Stomach smooth muscle (tissue), 2 donors: ENCODE data around the gene NCS1.

Experiments used
- H3K27ac ChIP-seq: one replicate; pipeline ENCODE4 v1.7.0; 2013; ENCODE audit warnings: mild to moderate bottlenecking, low read length, inconsistent platforms
- H3K27me3 ChIP-seq, 2 donors: one replicate each; pipeline ENCODE4 v1.7.0; 2013; ENCODE audit warnings: low read length in 2 of 2; ENCODE audit not compliant: insufficient read depth in 2 of 2, control insufficient read depth in 1 of 2
- H3K36me3 ChIP-seq, 2 donors: one replicate each; pipeline ENCODE4 v1.7.0; 2013; ENCODE audit warnings: low read length in 2 of 2; ENCODE audit not compliant: control insufficient read depth in 2 of 2, insufficient read depth in 2 of 2
- H3K4me1 ChIP-seq: one replicate; pipeline ENCODE4 v1.7.0; 2013; ENCODE audit warnings: low read length; ENCODE audit not compliant: control insufficient read depth, insufficient read depth
- H3K4me3 ChIP-seq, 2 donors: one replicate each; pipeline ENCODE4 v1.7.0; 2013; ENCODE audit warnings: low read length in 2 of 2
- H3K9ac ChIP-seq, 2 donors: one replicate each; pipeline ENCODE4 v1.7.0; 2013; ENCODE audit warnings: low read length in 2 of 2, mild to moderate bottlenecking in 1 of 2
- H3K9me3 ChIP-seq, 2 donors: one replicate each; pipeline ENCODE4 v1.7.0; 2013; ENCODE audit warnings: low read length in 2 of 2; ENCODE audit not compliant: control insufficient read depth in 2 of 2
- donor health status: healthy.
- donor health status: Pancreatic carcinoma.

NCS1 gene

DNA sequence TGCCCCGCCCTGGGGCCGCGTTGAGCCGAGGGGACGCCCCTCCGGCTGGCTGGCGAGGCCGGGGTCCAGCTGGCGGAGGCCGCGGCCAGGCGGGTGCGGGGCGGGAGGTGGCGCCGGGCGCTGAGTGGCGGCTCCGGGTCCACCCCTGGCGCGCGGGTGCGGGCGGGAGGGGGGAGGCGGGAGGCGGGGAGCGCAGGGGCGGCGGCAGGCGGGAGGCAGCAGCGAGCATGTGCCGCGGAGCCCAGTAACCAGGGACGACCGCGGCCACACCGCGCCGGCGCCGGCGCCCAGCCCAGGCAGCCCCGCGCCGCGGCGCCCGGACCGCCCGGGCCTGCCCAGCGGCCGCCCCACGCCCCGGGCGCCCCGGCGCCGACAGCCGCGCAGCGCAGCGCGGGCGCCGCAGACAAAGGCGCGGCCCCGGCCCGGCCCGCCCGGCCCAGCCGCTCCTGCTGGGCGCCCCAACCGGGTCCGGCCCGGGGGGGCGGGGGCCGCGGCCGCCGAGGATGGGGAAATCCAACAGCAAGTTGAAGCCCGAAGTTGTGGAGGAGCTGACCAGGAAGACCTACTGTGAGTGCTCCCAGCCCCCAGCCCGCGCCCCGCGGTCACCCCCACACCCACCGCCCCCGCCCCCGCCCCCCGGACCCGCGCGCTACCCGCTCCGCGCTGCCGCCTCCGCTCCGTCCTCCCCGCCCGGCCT lies at the start of gene NCS1:
TSS of gene NCS1 (plus strand) at position 244 of the 697 bp plus-strand sequence. CDS start at position 504, 260 bp downstream.
- Histone ChIP-seq H3K27ac (peak within 1 kb of the TSS; percentile 98), H3K9me3 (no peaks in the 10 kb centered on the region), H3K4me1 (peaks cover 51% of the 10 kb centered on the region), H3K9ac (peak within 1 kb of the TSS; percentile 85 to 88), H3K36me3 (no peaks in the 10 kb centered on the region), H3K4me3 (peak within 1 kb of the TSS; percentile 80 to 88), H3K27me3 (no peaks in the 10 kb centered on the region)

DNA sequence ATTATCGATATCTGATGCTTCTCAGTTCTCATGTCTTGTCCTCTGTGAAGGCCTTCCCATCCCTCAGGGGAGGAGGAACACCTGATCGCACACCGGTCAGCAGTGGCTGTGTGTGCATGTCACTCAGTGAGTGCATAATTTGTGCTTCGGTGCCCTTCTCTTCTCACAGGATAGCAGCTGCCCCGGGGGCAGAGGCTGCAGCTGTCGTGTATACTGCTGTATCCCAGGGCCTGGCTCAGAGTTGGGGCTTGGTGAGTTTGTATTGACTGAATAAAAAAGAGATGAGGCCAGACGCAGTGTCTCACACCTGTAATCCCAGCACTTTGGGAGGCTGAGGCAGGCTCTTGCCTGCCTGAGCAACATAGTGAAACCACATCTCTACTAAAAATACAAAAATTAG lies 49.7 kb upstream of the NCS1 start:
- no peaks in the 10 kb centered on the region for H3K9me3 ChIP-seq
- H3K4me3 ChIP-seq, result no peak overlapping the region
- no peaks in the 10 kb centered on the region for H3K27me3 ChIP-seq
- no peak overlapping the region for H3K27ac ChIP-seq
- peaks cover 18% of the 10 kb centered on the region for H3K4me1 ChIP-seq
- H3K9ac ChIP-seq, result no peak overlapping the region
- peaks cover 18 to 43% of the 10 kb centered on the region in 2 donors for H3K36me3 ChIP-seq

DNA sequence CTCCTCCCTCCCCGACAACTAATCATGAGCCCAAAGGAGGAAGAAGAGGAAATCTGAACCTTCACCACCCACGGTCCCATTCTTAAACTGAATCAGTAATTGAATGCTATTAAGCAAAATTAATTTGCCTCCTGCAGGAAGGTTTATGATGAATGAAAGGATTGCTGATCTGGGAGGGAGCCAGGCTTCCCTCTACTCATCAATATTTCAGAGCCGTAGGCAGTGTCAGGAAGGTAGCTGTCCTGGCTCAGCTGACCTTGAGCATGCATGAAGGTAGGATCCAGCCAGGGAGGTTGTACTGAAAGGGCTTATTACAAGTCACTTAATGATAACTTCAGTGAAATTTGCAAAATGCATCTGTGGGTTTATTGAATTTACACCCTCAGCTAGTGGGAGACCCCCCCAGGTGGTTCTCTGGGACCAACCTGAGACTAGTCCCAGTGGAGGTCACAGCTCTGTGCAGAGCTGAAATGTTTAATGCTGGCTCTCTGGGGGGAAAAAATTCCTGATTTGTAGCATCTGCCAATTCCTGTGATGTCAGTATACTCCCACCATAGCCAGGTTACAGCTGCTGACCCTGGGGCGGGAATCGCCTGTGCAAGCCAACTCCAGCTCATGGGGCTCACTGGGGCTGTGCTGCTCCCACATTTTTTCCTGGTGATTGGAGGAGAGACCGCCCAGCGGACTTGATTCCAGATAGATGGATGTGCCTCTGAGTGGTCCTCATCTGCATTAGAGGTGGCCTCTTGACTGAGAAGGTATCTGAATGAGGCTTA lies 47.9 kb upstream of the NCS1 start:
- Histone ChIP-seq H3K36me3 (peaks cover 21 to 39% of the 10 kb centered on the region in 2 donors), H3K27me3 (no peaks in the 10 kb centered on the region), H3K27ac (no peak overlapping the region), H3K9ac (no peak overlapping the region), H3K4me1 (peaks cover 2% of the 10 kb centered on the region), H3K4me3 (no peak overlapping the region), H3K9me3 (no peaks in the 10 kb centered on the region)

DNA sequence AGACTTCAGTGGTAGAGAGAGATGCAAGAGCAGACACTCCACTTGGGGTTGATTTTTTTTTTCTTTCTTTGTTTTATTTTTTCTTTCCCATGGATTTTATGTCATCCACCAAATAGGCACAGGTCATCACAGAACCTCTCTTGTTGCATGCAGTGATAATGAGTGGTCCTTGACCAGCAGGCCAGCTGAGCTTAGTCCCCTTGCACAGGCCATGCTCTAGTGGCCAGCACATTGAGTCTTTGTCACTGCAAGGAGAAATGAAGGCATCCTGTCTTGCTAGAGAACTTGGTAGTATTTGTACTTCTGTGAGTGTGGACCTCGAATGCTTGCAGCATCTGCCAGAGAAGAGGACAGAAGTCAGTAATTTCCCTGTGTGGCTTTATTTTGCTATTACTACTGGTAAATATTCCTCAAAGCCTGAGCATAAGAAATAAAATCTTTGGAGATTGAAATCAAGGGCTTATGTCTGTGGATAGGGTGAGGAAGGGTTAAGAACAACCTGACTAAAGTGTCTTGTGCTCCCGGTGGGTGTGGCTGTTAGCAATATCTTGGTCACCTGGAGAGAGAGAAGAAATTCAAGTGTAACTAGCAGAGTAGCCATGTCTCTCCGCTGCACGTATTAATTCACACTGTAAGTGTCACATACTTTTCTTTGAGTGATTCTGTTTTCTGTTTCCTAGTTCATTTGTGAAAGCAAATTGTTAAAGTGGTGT lies 45.3 kb upstream of the NCS1 start:
- Histone ChIP-seq H3K4me3 (no peak overlapping the region), H3K9ac (no peak overlapping the region), H3K9me3 (no peaks in the 10 kb centered on the region), H3K27ac (no peak overlapping the region), H3K4me1 (peaks cover 2% of the 10 kb centered on the region), H3K27me3 (no peaks in the 10 kb centered on the region), H3K36me3 (peaks cover 30 to 40% of the 10 kb centered on the region in 2 donors)

DNA sequence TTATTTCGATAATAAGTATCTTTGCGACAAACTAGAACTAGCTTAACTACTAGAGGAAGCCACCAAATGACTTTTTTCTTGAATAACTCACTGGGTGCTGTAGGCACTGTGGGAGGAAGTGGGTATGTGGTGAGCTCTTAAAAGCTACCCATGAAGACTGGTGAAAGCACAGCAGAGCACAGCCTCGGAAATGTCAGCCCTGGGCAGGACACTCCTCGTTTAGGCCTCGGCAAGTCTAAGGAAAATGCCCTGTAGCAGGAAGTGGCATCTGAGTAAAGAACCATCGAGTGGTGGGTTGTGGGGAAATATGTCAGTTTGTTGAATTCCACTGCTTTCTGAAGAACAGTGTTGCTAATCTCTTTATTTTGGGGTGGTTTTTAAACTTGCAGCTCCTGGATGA lies 44.0 kb upstream of the NCS1 start:
- H3K4me3 ChIP-seq, result peak overlapping the region in 1 of 2 donors; percentile 14
- H3K27ac ChIP-seq, result peak overlapping the region; percentile 62
- no peaks in the 10 kb centered on the region for H3K9me3 ChIP-seq
- peaks cover 2% of the 10 kb centered on the region for H3K4me1 ChIP-seq
- no peaks in the 10 kb centered on the region for H3K27me3 ChIP-seq
- peak overlapping the region; percentile 13 to 66 for H3K9ac ChIP-seq
- peaks cover 22 to 32% of the 10 kb centered on the region in 2 donors for H3K36me3 ChIP-seq

DNA sequence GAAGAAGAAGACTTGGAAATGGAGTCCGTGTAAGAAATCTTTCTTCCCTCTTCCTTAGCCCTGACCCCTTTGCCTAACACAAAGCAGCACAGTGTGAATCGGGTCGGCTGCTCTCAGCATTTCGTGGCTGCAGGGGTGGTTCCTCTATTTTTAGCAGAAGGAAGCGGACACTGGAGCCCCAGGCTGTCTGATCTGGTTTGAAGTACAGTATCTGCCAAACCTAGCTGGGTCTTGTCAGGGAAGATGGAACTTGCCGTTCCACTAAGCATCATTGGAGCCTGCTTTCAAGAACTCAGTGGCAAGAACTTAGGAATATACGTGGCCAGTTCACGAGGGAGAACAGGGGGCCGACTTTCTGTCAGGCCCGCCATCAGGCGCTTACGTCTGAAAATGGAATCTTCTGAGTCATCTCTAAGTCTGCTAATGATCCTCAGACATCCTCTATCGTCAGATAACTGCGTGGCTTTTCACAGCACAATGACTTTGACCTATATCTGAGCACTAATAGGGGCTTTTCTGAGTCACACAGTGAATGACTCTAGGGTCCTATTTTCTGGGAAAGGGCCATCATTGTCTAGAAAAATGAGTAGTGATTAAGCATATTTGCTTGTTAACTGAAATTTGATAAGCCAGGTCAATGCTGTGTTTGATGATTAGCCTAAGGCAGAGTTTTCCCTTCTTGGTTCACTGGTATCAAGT lies 43.3 kb upstream of the NCS1 start:
- Histone ChIP-seq H3K4me3 (peak overlapping the region in 1 of 2 donors; percentile 14), H3K27me3 (no peaks in the 10 kb centered on the region), H3K9ac (peak overlapping the region; percentile 55 to 66), H3K27ac (peak overlapping the region; percentile 62), H3K36me3 (peaks cover 22 to 32% of the 10 kb centered on the region in 2 donors), H3K9me3 (no peaks in the 10 kb centered on the region), H3K4me1 (peaks cover 2% of the 10 kb centered on the region)

DNA sequence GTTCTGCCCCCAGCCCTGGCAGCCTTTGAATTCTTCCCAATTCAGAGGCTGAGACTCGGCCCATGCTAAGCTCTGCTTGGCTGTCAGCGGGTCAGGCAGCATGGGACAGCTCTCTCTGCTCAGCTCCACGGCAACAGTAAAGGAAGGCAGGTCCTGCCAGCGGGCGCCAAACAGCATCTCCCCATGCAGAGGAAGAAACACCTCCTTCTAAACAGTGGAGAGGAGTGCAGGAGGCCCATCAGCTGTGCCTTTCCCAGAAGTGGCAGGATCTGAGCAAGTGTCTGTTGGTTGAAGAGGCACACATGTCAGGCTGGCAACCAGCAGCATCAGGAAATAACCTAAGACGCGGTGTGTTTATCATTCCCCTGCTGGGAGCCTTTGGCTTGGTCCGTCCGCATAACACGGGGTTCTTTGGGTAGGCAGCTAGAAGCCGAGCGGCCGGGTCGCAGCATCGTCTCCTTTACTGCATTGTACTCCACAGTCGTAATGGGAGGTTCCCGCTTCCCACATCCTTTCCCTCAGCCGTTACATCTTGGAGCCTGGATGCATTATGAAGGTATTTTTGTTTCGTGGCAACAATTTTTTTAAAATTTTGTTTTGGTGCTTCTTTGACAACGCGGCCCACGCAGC lies 42.7 kb upstream of the NCS1 start:
- Histone ChIP-seq H3K9ac (peak overlapping the region; percentile 55 to 59), H3K27ac (peak overlapping the region; percentile 55)

DNA sequence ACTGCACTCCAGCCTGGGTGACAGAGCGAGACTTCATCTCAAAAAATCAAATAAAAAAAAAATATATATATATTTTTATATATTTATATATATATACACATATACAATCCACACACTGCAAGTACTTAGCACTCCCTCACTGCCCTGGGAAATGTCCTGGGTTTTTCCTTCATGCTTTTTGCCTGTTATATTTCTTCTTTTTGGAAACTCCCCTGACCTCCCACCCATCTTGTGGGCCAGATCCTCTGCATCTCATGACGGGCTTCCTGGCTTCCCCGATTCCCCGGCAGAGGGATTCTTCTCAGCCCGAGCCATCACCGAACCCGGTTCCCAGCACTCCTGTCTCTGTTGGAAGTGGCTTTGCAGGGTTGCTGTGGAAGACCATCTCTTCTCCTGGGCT lies 39.5 kb upstream of the NCS1 start:
- Histone ChIP-seq H3K27me3 (no peaks in the 10 kb centered on the region), H3K4me3 (no peak overlapping the region), H3K27ac (no peak overlapping the region), H3K4me1 (peaks cover 2% of the 10 kb centered on the region), H3K9me3 (no peaks in the 10 kb centered on the region), H3K36me3 (peaks cover 15 to 37% of the 10 kb centered on the region in 2 donors), H3K9ac (no peak overlapping the region)

More for the DNA sequence above, 42.7 kb upstream of the NCS1 start:
- H3K27me3 ChIP-seq, result no peaks in the 10 kb centered on the region
- H3K36me3 ChIP-seq, result peaks cover 16 to 29% of the 10 kb centered on the region in 2 donors
- H3K4me1 ChIP-seq, result peaks cover 2% of the 10 kb centered on the region
- no peak overlapping the region for H3K4me3 ChIP-seq
- H3K9me3 ChIP-seq, result no peaks in the 10 kb centered on the region

DNA sequence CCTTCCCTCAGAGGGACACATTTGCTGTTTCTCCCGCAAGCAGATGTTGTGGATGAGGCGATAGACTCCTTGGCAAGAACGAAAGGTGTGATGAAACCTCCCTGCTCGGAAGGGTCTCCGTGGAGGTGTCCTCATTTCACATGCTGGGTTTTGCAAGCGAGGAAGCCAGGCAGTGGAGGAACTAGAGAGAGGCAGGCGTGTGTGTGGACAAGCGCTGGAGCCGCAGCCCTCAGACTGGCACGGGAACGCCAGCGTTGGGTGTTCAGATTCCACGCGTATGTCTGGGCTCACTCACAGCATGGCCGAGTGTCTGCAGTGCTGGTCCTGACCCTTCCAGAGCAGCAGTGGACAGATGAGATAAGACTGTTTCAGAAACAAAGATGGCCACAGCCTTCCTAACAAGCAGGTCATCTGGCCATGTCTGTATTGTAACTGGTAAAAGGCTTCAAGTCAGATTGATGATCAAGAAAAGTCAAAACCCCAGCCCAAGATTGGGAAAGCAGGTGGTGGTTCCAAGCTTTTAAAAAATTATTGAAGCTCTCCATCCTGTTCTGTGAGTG lies 35.0 kb upstream of the NCS1 start:
- no peak overlapping the region for H3K27ac ChIP-seq
- peaks cover 28% of the 10 kb centered on the region for H3K4me1 ChIP-seq
- H3K4me3 ChIP-seq, result no peak overlapping the region
- no peak overlapping the region for H3K9ac ChIP-seq
- no peaks in the 10 kb centered on the region for H3K27me3 ChIP-seq
- peaks cover 4 to 14% of the 10 kb centered on the region in 2 donors for H3K36me3 ChIP-seq
- H3K9me3 ChIP-seq, result no peaks in the 10 kb centered on the region
